ENCODE measurements around the gene SEPTIN1. TPM values are rescaled to one million over a fixed set of nuclear protein-coding genes. Genes with fewer than 3 reads are reported as not detected.
A peak's percentile ranks its signal among the peaks of the same experiment; 100 is the strongest.
"Not testable (repeated sequence)": the region's sequence is repeated elsewhere in the genome, so short reads cannot be mapped to it uniquely, and the experiment has no call there.

The SEPTIN1 gene
- total RNA-seq, 4 donors from 2014 or later = 7.2 to 65.2 (median 9.8) TPM

GRCh38 chr16:30349675-30350074 lies 32.7 kb downstream of the SEPTIN1 start:
- Histone ChIP-seq H3K27me3 (no peaks in the 10 kb centered on the region), H3K9me3 (no peaks in the 10 kb centered on the region), H3K4me1 (peaks cover 0 to 42% (median 7%) of the 10 kb centered on the region in 4 donors), H3K36me3 (peaks cover 0 to 38% (median 0%) of the 10 kb centered on the region in 3 donors), H3K27ac (peak overlapping the region in 1 of 4 donors; percentile 60), H3K4me3 (no peak overlapping the region)
- DNase-seq = peak in 1 of 3 donors; percentile 11
- TF ChIP-seq, protein P1, sequence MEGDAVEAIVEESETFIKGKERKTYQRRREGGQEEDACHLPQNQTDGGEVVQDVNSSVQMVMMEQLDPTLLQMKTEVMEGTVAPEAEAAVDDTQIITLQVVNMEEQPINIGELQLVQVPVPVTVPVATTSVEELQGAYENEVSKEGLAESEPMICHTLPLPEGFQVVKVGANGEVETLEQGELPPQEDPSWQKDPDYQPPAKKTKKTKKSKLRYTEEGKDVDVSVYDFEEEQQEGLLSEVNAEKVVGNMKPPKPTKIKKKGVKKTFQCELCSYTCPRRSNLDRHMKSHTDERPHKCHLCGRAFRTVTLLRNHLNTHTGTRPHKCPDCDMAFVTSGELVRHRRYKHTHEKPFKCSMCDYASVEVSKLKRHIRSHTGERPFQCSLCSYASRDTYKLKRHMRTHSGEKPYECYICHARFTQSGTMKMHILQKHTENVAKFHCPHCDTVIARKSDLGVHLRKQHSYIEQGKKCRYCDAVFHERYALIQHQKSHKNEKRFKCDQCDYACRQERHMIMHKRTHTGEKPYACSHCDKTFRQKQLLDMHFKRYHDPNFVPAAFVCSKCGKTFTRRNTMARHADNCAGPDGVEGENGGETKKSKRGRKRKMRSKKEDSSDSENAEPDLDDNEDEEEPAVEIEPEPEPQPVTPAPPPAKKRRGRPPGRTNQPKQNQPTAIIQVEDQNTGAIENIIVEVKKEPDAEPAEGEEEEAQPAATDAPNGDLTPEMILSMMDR (IDR thresholded peaks at IDR 0.05) = no peak
- no peak for TF ChIP-seq POLR2A (IDR thresholded peaks at IDR 0.05)

- TF ChIP-seq, protein P1 (IDR thresholded peaks at IDR 0.05) = no peak
- no peak for TF ChIP-seq POLR2A (IDR thresholded peaks at IDR 0.05)
- Histone ChIP-seq H3K9me3 (no peaks in the 10 kb centered on the region), H3K27me3 (no peaks in the 10 kb centered on the region), H3K4me3 (no peak overlapping the region), H3K27ac (no peak overlapping the region), H3K36me3 (peaks cover 0 to 38% (median 0%) of the 10 kb centered on the region in 3 donors), H3K4me1 (peaks cover 0 to 36% (median 5%) of the 10 kb centered on the region in 4 donors)
- DNase-seq = no peak
These were observed 33.4 kb downstream of the SEPTIN1 start for GRCh38 chr16:30348929-30349328.

- no peak overlapping the region for H3K27ac ChIP-seq
- H3K9me3 ChIP-seq = no peaks in the 10 kb centered on the region
- peaks cover 0 to 30% (median 5%) of the 10 kb centered on the region in 4 donors for H3K4me1 ChIP-seq
- H3K27me3 ChIP-seq = no peaks in the 10 kb centered on the region
- no peak for DNase-seq
- H3K36me3 ChIP-seq = peaks cover 0 to 30% (median 0%) of the 10 kb centered on the region in 3 donors
- TF ChIP-seq, protein P1 (IDR thresholded peaks at IDR 0.05) = no peak
- no peak for TF ChIP-seq POLR2A (IDR thresholded peaks at IDR 0.05)
- H3K4me3 ChIP-seq = no peak overlapping the region
These were observed 34.2 kb downstream of the SEPTIN1 start for GRCh38 chr16:30348113-30348512.

- Histone ChIP-seq H3K4me1 (peaks cover 0 to 13% (median 5%) of the 10 kb centered on the region in 4 donors), H3K36me3 (peaks cover 0 to 11% (median 0%) of the 10 kb centered on the region in 3 donors), H3K27ac (no peak overlapping the region), H3K9me3 (no peaks in the 10 kb centered on the region), H3K4me3 (no peak overlapping the region), H3K27me3 (no peaks in the 10 kb centered on the region)
- no peak for DNase-seq
- TF ChIP-seq, protein P1 (IDR thresholded peaks at IDR 0.05) = no peak
- no peak for TF ChIP-seq POLR2A (IDR thresholded peaks at IDR 0.05)
These were observed 36.1 kb downstream of the SEPTIN1 start for GRCh38 chr16:30346286-30346685.

- not testable (repeated sequence) for H3K4me1 ChIP-seq, H3K4me3 ChIP-seq, H3K36me3 ChIP-seq, H3K27me3 ChIP-seq, H3K27ac ChIP-seq, H3K9me3 ChIP-seq
- peak in 1 of 3 donors; percentile 12 for DNase-seq
These were observed 38.9 kb downstream of the SEPTIN1 start for GRCh38 chr16:30343491-30343820.

GRCh38 chr16:30342751-30343490 lies 39.4 kb downstream of the SEPTIN1 start:
- peak in 1 of 3 donors; percentile 9 for DNase-seq
- no peaks in the 10 kb centered on the region for H3K9me3 ChIP-seq
- no peaks in the 10 kb centered on the region for H3K36me3 ChIP-seq
- H3K27me3 ChIP-seq = no peaks in the 10 kb centered on the region
- H3K27ac ChIP-seq = no peak overlapping the region
- H3K4me3 ChIP-seq = no peak overlapping the region
- TF ChIP-seq, protein P1 (IDR thresholded peaks at IDR 0.05) = no peak
- no peak for TF ChIP-seq POLR2A (IDR thresholded peaks at IDR 0.05)
- no peaks in the 10 kb centered on the region for H3K4me1 ChIP-seq

GRCh38 chr16:30341971-30342370 lies 40.4 kb downstream of the SEPTIN1 start:
- H3K27ac ChIP-seq, H3K36me3 ChIP-seq, H3K9me3 ChIP-seq, H3K4me1 ChIP-seq, H3K4me3 ChIP-seq, H3K27me3 ChIP-seq: not testable (repeated sequence)
- DNase-seq = peak in 1 of 3 donors; percentile 6

Measured in Peyer's patch (tissue), 4 donors.